HEK293 (cell line): ENCODE results near the gene ICAM5.

Source experiments
- CTCF ChIA-PET: fragments of 350-600 bp; formaldehyde crosslinking; extraction: SDS; loops from one replicate; lab custom pipeline; 2021; ENCODE audit warnings: antibody characterized with exemption; lab: Yijun Ruan, JAX
- POLR2A ChIA-PET: fragments of 300-600 bp; formaldehyde crosslinking; extraction: SDS; loops from one replicate; lab custom pipeline; 2020; ENCODE audit warnings: antibody characterized with exemption, inconsistent platforms; lab: Yijun Ruan, JAX
- H3K27ac ChIP-seq: fragments of 200-500 bp; sonication (Bioruptor generic); 2 replicates; pipeline ENCODE4 v1.5.1; 2014; ENCODE audit warnings: low read depth, low read length, control low read depth, inconsistent platforms; ENCODE audit errors: extremely low read depth
- H3K36me3 ChIP-seq, 2 experiments: fragments of 200-500 bp in 1 of 2; sonication (Bioruptor generic) in 1 of 2; 1 replicate in 1 of 2; 2 replicates in 1 of 2; pipeline ENCODE4 v1.5.1; 2014 to 2017; ENCODE audit warnings: inconsistent platforms in 2 of 2, low read length in 2 of 2; ENCODE audit not compliant: control insufficient read depth in 2 of 2, insufficient read depth in 1 of 2
- H3K4me1 ChIP-seq: fragments of 200-500 bp; sonication (Bioruptor generic); 2 replicates; pipeline ENCODE4 v1.5.1; 2014; ENCODE audit warnings: mild to moderate bottlenecking, low read length, inconsistent platforms; ENCODE audit not compliant: control insufficient read depth, insufficient read depth
- H3K4me3 ChIP-seq: 2 replicates; pipeline ENCODE4 v1.5.1; 2011; ENCODE audit warnings: low read depth, mild to moderate bottlenecking, control low read depth, low read length, moderate library complexity
- H3K9me3 ChIP-seq: fragments of 200-500 bp; sonication (Bioruptor generic); 2 replicates; pipeline ENCODE4 v1.5.1; 2014; ENCODE audit warnings: low read depth, low read length, inconsistent platforms; ENCODE audit not compliant: control insufficient read depth, insufficient read depth
- BCL11A ChIP-seq: fragments of 450-650 bp; formaldehyde crosslinking; IDR thresholded peaks from 2 replicates; pipeline ENCODE4 v1.5.1; 2016; ENCODE audit warnings: low read depth, missing biosample characterization, missing genetic modification characterization
- GFI1B ChIP-seq: fragments of 450-650 bp; formaldehyde crosslinking; IDR thresholded peaks from 2 replicates; pipeline ENCODE4 v1.5.1; 2016; ENCODE audit warnings: missing biosample characterization, missing genetic modification characterization
- INSM2 ChIP-seq: fragments of 450-650 bp; formaldehyde crosslinking; IDR thresholded peaks from 2 replicates; pipeline ENCODE4 v1.5.1; 2016; ENCODE audit warnings: missing biosample characterization, missing genetic modification characterization
- KLF1 ChIP-seq: fragments of 450-650 bp; formaldehyde crosslinking; IDR thresholded peaks from 2 replicates; pipeline ENCODE4 v1.5.1; 2016; ENCODE audit warnings: missing biosample characterization, missing genetic modification characterization
- KLF16 ChIP-seq: fragments of 450-650 bp; formaldehyde crosslinking; IDR thresholded peaks from 2 replicates; pipeline ENCODE4 v1.5.1; 2017; ENCODE audit warnings: missing biosample characterization, missing genetic modification characterization
- KLF8 ChIP-seq: fragments of 450-650 bp; formaldehyde crosslinking; IDR thresholded peaks from 2 replicates; pipeline ENCODE4 v1.5.1; 2016; ENCODE audit warnings: missing biosample characterization, missing genetic modification characterization
- KLF9 ChIP-seq: fragments of 450-650 bp; formaldehyde crosslinking; IDR thresholded peaks from 2 replicates; pipeline ENCODE4 v1.5.1; 2016; ENCODE audit warnings: missing biosample characterization, missing genetic modification characterization, low read depth
- MYNN ChIP-seq: fragments of 450-650 bp; formaldehyde crosslinking; IDR thresholded peaks from 2 replicates; pipeline ENCODE4 v1.5.1; 2016; ENCODE audit warnings: missing biosample characterization, missing genetic modification characterization, borderline replicate concordance
- REPIN1 ChIP-seq: fragments of 450-650 bp; formaldehyde crosslinking; IDR thresholded peaks from 2 replicates; pipeline ENCODE4 v1.5.1; 2017; ENCODE audit warnings: missing biosample characterization, missing genetic modification characterization, low read depth
- SALL2 ChIP-seq: fragments of 450-650 bp; formaldehyde crosslinking; IDR thresholded peaks from 2 replicates; pipeline ENCODE4 v1.5.0; 2017; ENCODE audit warnings: missing biosample characterization, mild to moderate bottlenecking, missing genetic modification characterization, borderline replicate concordance
- SETDB1 ChIP-seq: IDR thresholded peaks from one replicate; pipeline ENCODE4 v1.6.1; 2017; ENCODE audit warnings: mild to moderate bottlenecking, low read length, moderate library complexity, mixed read lengths; ENCODE audit not compliant: insufficient read length
- SP2 ChIP-seq: fragments of 450-650 bp; formaldehyde crosslinking; IDR thresholded peaks from 2 replicates; pipeline ENCODE4 v1.5.1; 2016; ENCODE audit warnings: missing biosample characterization, missing genetic modification characterization
- TRIM28 ChIP-seq: IDR thresholded peaks from 2 replicates; pipeline ENCODE4 v1.6.1; 2011; ENCODE audit warnings: low read length, control low read depth, borderline replicate concordance
- YY2 ChIP-seq: fragments of 450-650 bp; formaldehyde crosslinking; IDR thresholded peaks from 2 replicates; pipeline ENCODE4 v1.5.1; 2016; ENCODE audit warnings: missing biosample characterization, missing genetic modification characterization
- ZFHX2 ChIP-seq: fragments of 450-650 bp; formaldehyde crosslinking; conservative IDR thresholded peaks from 2 replicates; pipeline ENCODE4 v1.5.1; 2016; ENCODE audit warnings: missing biosample characterization, missing genetic modification characterization
- ZNF114 ChIP-seq: fragments of 450-650 bp; formaldehyde crosslinking; IDR thresholded peaks from 2 replicates; pipeline ENCODE4 v1.5.0; 2017; ENCODE audit warnings: missing biosample characterization, missing genetic modification characterization
- ZNF155 ChIP-seq: fragments of 450-650 bp; formaldehyde crosslinking; IDR thresholded peaks from 2 replicates; pipeline ENCODE4 v1.5.1; 2016; ENCODE audit warnings: missing biosample characterization, missing genetic modification characterization
- ZNF223 ChIP-seq: fragments of 450-650 bp; formaldehyde crosslinking; IDR thresholded peaks from 2 replicates; pipeline ENCODE4 v1.5.1; 2016; ENCODE audit warnings: missing biosample characterization, missing genetic modification characterization
- ZNF311 ChIP-seq: fragments of 450-650 bp; formaldehyde crosslinking; IDR thresholded peaks from 2 replicates; pipeline ENCODE4 v1.5.1; 2017; ENCODE audit warnings: missing biosample characterization, missing genetic modification characterization, borderline replicate concordance
- ZNF350 ChIP-seq: fragments of 450-650 bp; formaldehyde crosslinking; IDR thresholded peaks from 2 replicates; pipeline ENCODE4 v1.5.0; 2017; ENCODE audit warnings: missing biosample characterization, mild to moderate bottlenecking, missing genetic modification characterization
- ZNF366 ChIP-seq: fragments of 450-650 bp; formaldehyde crosslinking; conservative IDR thresholded peaks from 2 replicates; pipeline ENCODE4 v1.5.1; 2016; ENCODE audit warnings: missing biosample characterization, missing genetic modification characterization
- ZNF416 ChIP-seq: fragments of 450-650 bp; formaldehyde crosslinking; IDR thresholded peaks from 2 replicates; pipeline ENCODE4 v1.5.1; 2016; ENCODE audit warnings: missing biosample characterization, missing genetic modification characterization
- ZNF426 ChIP-seq: fragments of 450-650 bp; formaldehyde crosslinking; IDR thresholded peaks from 2 replicates; pipeline ENCODE4 v1.5.1; 2017; ENCODE audit warnings: missing biosample characterization, missing genetic modification characterization, mild to moderate bottlenecking, inconsistent platforms, moderate library complexity
- ZNF501 ChIP-seq: fragments of 450-650 bp; formaldehyde crosslinking; IDR thresholded peaks from 2 replicates; pipeline ENCODE4 v1.5.1; 2016; ENCODE audit warnings: missing biosample characterization, missing genetic modification characterization
- ZNF521 ChIP-seq: fragments of 450-650 bp; formaldehyde crosslinking; IDR thresholded peaks from 2 replicates; pipeline ENCODE4 v1.5.1; 2017; ENCODE audit warnings: missing biosample characterization, mild to moderate bottlenecking, missing genetic modification characterization
- ZNF548 ChIP-seq: fragments of 450-650 bp; formaldehyde crosslinking; IDR thresholded peaks from 2 replicates; pipeline ENCODE4 v1.5.1; 2016; ENCODE audit warnings: missing biosample characterization, missing genetic modification characterization
- ZNF580 ChIP-seq: fragments of 450-650 bp; formaldehyde crosslinking; IDR thresholded peaks from 2 replicates; pipeline ENCODE4 v1.5.1; 2016; ENCODE audit warnings: missing biosample characterization, missing genetic modification characterization
- ZNF654 ChIP-seq: fragments of 450-650 bp; formaldehyde crosslinking; IDR thresholded peaks from 2 replicates; pipeline ENCODE4 v1.5.1; 2016; ENCODE audit warnings: low read depth, missing biosample characterization, missing genetic modification characterization
- ZNF707 ChIP-seq: fragments of 450-650 bp; formaldehyde crosslinking; IDR thresholded peaks from 2 replicates; pipeline ENCODE4 v1.5.1; 2016; ENCODE audit warnings: missing biosample characterization, missing genetic modification characterization
- ZNF777 ChIP-seq: fragments of 450-650 bp; formaldehyde crosslinking; IDR thresholded peaks from 2 replicates; pipeline ENCODE4 v1.5.1; 2017; ENCODE audit warnings: missing biosample characterization, missing genetic modification characterization, borderline replicate concordance
- ZNF837 ChIP-seq: fragments of 450-650 bp; formaldehyde crosslinking; IDR thresholded peaks from 2 replicates; pipeline ENCODE4 v1.5.1; 2016; ENCODE audit warnings: missing biosample characterization, missing genetic modification characterization
- ZSCAN16 ChIP-seq: fragments of 450-650 bp; formaldehyde crosslinking; IDR thresholded peaks from 2 replicates; pipeline ENCODE4 v1.5.1; 2016; ENCODE audit warnings: missing biosample characterization, missing genetic modification characterization
- ZSCAN30 ChIP-seq: fragments of 450-650 bp; IDR thresholded peaks from 2 replicates; pipeline ENCODE4 v1.5.1; 2018; ENCODE audit warnings: missing biosample characterization, mild to moderate bottlenecking, missing genetic modification characterization, moderate library complexity
- ZSCAN4 ChIP-seq: fragments of 450-650 bp; formaldehyde crosslinking; IDR thresholded peaks from 2 replicates; pipeline ENCODE4 v1.5.1; 2017; ENCODE audit warnings: missing biosample characterization, missing genetic modification characterization

ICAM5 gene

GRCh38 chr19:10292789-10293636 is 3.3 kb downstream of the ICAM5 start:
- POLR2A ChIA-PET, result no interaction called here
- CTCF ChIA-PET, result interaction anchor here (1.9 kb wide), 2 partner anchors 34 to 43 kb away, joined by 4 to 6 read pairs; no protein-coding TSS in a partner anchor
- H3K27ac ChIP-seq, result no peak overlapping the region
- peaks cover 4% of the 10 kb centered on the region; the same call in 1 of the 2 replicates for H3K4me1 ChIP-seq
- H3K4me3 ChIP-seq, result peak overlapping the region; percentile 43
- H3K36me3 ChIP-seq, result peaks cover 0 to 5% of the 10 kb centered on the region in 2 experiments; a peak in 1 of 3 replicates
- no peaks in the 10 kb centered on the region for H3K9me3 ChIP-seq
- TF ChIP-seq ZNF521 (tag by site-specific recombination), result no peak
- no peak for TF ChIP-seq ZNF837 (tag by site-specific recombination)
- no peak for TF ChIP-seq SETDB1
- peak; percentile 53 for TF ChIP-seq KLF9 (tag by site-specific recombination)
- TF ChIP-seq ZNF501 (tag by site-specific recombination), result no peak
- TF ChIP-seq KLF16 (tag by site-specific recombination), result no peak
- no peak for TF ChIP-seq ZSCAN4 (tag by site-specific recombination)
- no peak for TF ChIP-seq ZNF223 (tag by site-specific recombination)
- TF ChIP-seq TRIM28, result no peak
- no peak for TF ChIP-seq ZNF416 (tag by site-specific recombination)
- no peak for TF ChIP-seq GFI1B (tag by site-specific recombination)
- TF ChIP-seq KLF1 (tag by site-specific recombination), result peak; percentile 95
- no peak for TF ChIP-seq BCL11A (tag by site-specific recombination)
- TF ChIP-seq ZNF548 (tag by site-specific recombination), result no peak
- no peak for TF ChIP-seq ZSCAN16 (tag by site-specific recombination)
- no peak for TF ChIP-seq SALL2 (tag by site-specific recombination)
- peak; percentile 93 for TF ChIP-seq KLF8

- TF ChIP-seq ZNF707 (no peak), MYNN (tag by site-specific recombination) (no peak), ZNF777 (tag by site-specific recombination) (no peak), ZSCAN30 (tag by site-specific recombination) (no peak), ZNF155 (tag by site-specific recombination) (no peak), ZFHX2 (tag by site-specific recombination) (no peak), ZNF311 (tag by site-specific recombination) (no peak), ZNF580 (tag by site-specific recombination) (no peak), YY2 (tag by site-specific recombination) (no peak), ZNF350 (no peak), SP2 (no peak), REPIN1 (tag by site-specific recombination) (no peak), ZNF366 (tag by site-specific recombination) (no peak), INSM2 (tag by site-specific recombination) (no peak), ZNF654 (tag by site-specific recombination) (no peak), ZNF426 (tag by site-specific recombination) (no peak), ZNF114 (tag by site-specific recombination) (no peak)
- Histone ChIP-seq H3K9me3 (no peaks in the 10 kb centered on the region), H3K36me3 (peaks cover 0 to 5% of the 10 kb centered on the region in 2 experiments; a peak in 1 of 3 replicates), H3K4me3 (no peak overlapping the region), H3K27ac (no peak overlapping the region), H3K4me1 (peaks cover 4% of the 10 kb centered on the region; the same call in 1 of the 2 replicates)
- ChIA-PET POLR2A (no interaction called here), CTCF (no interaction called here)
These were observed 4.0 kb downstream of the ICAM5 start for GRCh38 chr19:10293637-10294367.
